ENCODE measurements around the gene SLC38A7.

SLC38A7 gene

DNA sequence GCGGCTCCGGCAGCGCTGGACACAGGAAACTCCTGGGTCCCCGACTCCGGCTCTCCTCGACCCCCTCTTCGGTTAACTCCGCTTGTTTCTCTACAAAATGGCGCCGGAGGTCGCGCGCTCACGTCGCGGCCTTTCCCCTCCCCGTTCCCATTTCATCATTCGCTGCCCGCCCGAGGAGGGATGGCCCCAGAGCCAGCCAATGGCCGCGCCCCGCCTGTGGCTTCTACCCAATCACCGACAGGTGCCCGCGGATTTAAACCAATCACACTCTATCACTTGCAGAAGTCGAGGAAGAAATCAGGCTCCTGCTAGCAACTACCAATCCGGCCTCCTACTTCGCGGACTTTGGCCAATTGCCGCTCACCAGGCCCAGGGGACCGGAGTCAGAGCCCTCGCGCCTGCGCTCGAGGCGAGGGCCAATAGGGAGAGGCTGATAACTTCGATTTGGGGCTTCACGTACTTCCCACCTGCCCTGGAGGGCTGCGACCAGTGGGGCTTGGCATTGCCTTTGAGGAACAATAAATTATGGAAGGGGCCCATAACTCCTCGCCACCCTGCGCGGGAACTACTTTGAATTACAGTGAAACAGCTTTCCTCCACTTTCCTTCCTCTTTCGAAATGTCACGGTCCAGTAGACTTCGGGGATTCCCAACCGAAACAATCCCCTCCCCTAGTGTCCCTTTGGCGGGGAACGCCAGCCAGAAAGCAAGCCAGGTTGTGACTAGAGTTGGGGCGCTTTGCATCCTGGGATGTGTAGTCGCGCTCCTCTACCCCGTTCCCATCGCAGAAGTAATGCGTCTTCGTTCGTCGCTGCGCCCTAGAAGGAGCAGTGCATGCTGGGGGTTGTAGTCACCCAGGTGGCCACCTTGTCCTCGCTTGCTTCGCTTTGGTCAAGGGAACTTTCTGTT, 54.6 kb downstream of the SLC38A7 start, which contains the start of gene CNOT1:
Gene CNOT1, minus strand, starts transcription at position 94 of the 908 bp plus-strand sequence. CDS start 30,489 bp downstream, outside the sequence.
- peak within 1 kb of the TSS; percentile 80 for H3K4me3 ChIP-seq (replicated peaks; ENCODE audit: low read depth, low read length)
- DNase-seq (ENCODE audit: extremely low read depth, low read depth): peak; percentile 99
- TF ChIP-seq, protein P1, sequence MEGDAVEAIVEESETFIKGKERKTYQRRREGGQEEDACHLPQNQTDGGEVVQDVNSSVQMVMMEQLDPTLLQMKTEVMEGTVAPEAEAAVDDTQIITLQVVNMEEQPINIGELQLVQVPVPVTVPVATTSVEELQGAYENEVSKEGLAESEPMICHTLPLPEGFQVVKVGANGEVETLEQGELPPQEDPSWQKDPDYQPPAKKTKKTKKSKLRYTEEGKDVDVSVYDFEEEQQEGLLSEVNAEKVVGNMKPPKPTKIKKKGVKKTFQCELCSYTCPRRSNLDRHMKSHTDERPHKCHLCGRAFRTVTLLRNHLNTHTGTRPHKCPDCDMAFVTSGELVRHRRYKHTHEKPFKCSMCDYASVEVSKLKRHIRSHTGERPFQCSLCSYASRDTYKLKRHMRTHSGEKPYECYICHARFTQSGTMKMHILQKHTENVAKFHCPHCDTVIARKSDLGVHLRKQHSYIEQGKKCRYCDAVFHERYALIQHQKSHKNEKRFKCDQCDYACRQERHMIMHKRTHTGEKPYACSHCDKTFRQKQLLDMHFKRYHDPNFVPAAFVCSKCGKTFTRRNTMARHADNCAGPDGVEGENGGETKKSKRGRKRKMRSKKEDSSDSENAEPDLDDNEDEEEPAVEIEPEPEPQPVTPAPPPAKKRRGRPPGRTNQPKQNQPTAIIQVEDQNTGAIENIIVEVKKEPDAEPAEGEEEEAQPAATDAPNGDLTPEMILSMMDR (IDR thresholded peaks at IDR 0.05; ENCODE audit: low read depth, low read length, missing control alignments): no peak

DNA sequence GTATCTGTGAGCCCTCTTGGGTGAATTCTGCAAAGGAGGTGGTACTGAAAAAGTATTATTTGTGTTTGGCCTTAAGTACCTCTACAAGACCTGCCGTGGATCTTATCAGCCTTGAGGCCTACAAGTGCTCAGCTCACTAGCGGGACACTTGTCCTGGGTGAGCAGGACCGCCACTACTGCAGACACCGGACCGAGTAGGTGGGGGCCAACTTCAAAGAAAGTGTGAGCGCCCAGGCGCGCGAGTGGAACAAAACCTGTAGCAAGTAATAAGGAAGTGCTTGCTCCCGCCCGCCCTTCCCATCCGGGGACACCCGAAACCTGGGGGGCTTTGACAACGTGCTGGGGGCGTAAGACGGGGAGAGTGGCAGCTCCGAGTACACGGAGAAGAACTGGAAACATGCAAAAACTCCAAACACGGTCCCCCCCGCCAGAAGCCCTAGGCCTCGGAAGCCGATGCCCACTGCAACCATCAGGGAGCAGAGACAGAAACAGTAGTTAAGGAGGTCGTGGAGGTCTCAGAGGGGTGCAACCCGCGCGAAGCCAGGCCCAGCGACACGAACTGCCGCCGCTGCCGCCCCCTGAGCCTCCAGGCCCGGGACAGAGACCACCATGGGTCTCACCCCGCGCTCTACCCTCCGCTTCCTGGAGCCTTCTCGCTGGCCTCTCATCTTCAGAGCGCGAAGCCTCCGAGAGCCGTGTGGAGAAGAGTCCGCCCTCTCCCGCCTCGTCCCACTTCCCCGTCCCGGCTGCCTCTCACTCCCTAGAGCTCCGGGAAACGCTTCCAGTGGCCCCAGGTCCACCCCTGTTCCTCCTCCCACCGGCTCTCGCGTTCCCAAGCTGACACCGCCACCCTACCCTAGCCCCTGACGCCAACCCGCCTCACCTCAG, 55.5 kb downstream of the SLC38A7 start:
- DNase-seq (ENCODE audit: extremely low read depth, low read depth): no peak
- peak overlapping the region; percentile 80 for H3K4me3 ChIP-seq (replicated peaks; ENCODE audit: low read depth, low read length)
- TF ChIP-seq, protein P1 (IDR thresholded peaks at IDR 0.05; ENCODE audit: low read depth, low read length, missing control alignments): no peak

- no peak for DNase-seq (ENCODE audit: extremely low read depth, low read depth)
- TF ChIP-seq, protein P1 (IDR thresholded peaks at IDR 0.05; ENCODE audit: low read depth, low read length, missing control alignments): no peak
These were observed 60.4 kb downstream of the SLC38A7 start for GRCh38 chr16:58624209-58624608.

GRCh38 chr16:58620396-58620795, 64.2 kb downstream of the SLC38A7 start:
- TF ChIP-seq, protein P1 (IDR thresholded peaks at IDR 0.05; ENCODE audit: low read depth, low read length, missing control alignments): no peak
- no peak overlapping the region for H3K4me3 ChIP-seq (replicated peaks; ENCODE audit: low read depth, low read length)
- DNase-seq (ENCODE audit: extremely low read depth, low read depth): no peak

More at GRCh38 chr16:58624209-58624608, 60.4 kb downstream of the SLC38A7 start:
- H3K4me3 ChIP-seq (replicated peaks; ENCODE audit: low read depth, low read length): no peak overlapping the region

DNA sequence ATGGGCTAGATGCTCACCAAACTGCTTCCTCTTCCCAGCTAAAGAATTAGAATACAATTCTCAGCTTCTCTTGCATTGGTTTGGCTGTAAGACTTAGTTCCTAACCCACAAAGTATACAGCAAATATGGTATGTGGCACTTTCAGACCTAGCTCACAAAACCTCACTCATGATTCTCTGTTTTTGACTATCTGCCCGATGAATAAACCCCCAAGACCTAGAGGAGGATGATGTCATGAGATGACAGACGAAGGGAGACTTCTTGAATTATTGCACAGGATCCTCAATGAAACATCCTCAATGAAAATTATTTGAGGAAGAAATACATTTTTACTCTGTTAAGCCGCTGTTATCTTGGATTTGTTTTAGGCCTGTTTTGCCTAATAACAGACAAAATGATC, 69.3 kb downstream of the SLC38A7 start:
- DNase-seq (ENCODE audit: extremely low read depth, low read depth): no peak
- H3K4me3 ChIP-seq (replicated peaks; ENCODE audit: low read depth, low read length): no peak overlapping the region
- TF ChIP-seq, protein P1 (IDR thresholded peaks at IDR 0.05; ENCODE audit: low read depth, low read length, missing control alignments): no peak

All from HFF-Myc (cell line).